GM21576 (cell line): ENCODE results near the gene SFMBT2.
"Not testable (repeated sequence)": the region's sequence is repeated elsewhere in the genome, so short reads cannot be mapped to it uniquely, and the experiment has no call there.

ENCODE experiments used
- ATAC-seq: cut with Tn5 transposase; IDR thresholded peaks from one replicate; pipeline ENCODE4 v1.9.1; 2021; ENCODE audit warnings: mild to moderate bottlenecking, moderate library complexity; ENCODE audit not compliant: unreplicated experiment

Gene SFMBT2

DNA sequence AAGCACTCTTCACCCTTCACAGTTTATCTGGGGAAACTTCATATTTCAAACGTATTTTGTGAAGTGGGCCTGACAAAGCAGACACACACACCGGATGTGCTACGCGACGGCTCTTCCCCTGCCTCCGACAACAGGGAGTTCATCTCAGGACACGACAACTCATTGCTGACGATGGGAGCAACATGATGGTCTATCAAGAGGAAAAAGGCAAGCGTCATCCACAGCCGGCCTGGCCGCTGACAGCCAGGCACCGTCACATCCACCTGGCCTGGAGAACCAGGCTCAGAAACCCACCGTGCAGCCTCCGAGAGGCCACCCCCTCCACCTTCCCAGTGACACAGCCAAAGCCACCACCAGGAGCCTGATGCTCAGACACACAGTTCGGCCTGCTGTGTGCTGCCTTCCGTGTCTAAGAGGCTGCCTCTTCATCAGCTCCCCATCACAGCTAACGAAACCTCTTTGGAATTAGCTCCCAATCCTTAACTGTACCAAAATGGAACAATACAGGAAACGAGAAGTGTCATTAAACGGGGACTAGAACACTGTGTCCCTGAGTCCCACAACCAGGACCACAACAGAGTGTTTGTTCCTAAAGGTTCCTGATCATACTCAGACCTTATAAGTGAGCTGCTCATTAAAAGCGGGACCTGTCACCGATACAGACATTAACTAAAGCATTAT lies 76.7 kb downstream of the SFMBT2 start:
- no peak for ATAC-seq

DNA sequence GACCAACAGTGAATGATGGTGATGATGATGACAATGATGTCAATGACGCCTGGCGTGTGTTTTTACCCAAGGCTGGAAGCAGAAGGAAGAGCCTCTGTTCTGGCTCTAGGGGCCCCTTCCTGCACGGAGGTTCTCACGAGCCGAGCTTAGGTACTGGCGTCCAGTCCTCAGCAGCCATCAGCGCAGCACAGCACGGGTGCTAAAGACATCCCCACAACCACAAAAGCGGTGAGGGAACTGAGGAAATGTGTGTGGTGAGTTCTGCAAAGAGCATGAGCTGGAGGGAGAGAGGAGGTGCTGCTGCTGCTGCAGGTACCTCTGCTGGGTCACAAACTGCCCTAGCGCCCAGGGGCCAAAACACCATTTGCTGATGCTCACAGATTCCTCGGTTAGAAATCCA lies 81.6 kb downstream of the SFMBT2 start:
- ATAC-seq: no peak

- ATAC-seq: no peak
These were observed 82.9 kb downstream of the SFMBT2 start for GRCh38 chr10:7327885-7328284.

DNA sequence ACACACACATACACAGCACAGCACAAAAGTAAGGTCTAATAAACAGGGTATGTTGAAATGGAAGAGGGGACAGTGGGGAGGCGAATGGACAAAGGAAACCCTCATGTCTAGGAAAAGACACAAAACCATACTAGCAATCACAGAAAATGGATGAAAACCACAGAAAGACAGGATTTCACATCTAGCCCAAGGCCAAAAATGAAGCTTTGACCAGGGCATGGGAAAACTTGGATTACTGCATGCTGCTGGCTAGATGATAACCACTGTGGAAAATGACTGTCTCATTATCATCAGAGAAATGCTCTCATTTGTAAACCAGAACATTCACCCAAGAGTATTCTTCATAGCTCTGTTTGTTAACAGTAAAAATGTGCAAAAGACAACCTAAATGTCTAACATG lies 88.2 kb downstream of the SFMBT2 start:
- ATAC-seq: no peak

DNA sequence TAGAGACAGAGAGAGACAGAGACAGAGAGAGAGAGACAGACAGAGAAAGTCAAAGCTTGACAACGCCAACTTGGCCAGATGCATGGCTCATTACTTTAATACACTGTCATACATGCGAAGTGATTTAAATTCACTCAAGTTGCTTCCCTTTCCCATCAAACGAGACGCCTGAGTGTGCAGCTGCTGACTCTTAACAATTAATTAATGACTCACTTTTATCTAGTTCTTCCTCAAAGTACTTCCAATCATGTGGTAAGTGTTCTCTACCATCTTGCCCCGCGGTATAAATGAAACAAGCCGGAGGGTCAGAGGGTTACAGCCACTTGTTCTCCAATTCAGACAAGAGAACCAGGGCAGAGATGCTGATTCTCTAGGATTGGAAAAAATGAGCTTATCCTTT lies 90.8 kb downstream of the SFMBT2 start:
- ATAC-seq: no peak

- ATAC-seq: no peak
These were observed 91.2 kb downstream of the SFMBT2 start for GRCh38 chr10:7319632-7320031.

DNA sequence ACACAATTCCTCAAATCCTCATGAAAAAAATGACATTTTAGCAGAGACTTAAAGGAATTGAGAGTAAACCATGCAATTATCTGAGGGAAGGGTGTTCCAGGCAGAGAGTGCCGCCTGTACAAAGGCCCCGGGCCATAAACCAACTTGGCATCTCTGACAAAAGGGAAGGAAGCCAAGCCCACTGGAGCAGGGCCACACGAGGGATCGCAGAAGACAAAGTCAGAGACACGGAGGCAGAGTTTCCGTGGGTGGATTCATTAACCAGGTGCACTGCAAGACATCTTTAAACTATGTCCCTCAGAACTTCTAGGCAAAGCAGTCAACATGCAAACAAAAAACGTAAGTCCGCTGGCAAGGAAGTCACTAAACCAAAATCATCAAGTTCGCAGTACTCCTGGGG lies 92.0 kb downstream of the SFMBT2 start:
- no peak for ATAC-seq

GRCh38 chr10:7317786-7318446 lies 92.9 kb downstream of the SFMBT2 start:
- ATAC-seq: no peak

DNA sequence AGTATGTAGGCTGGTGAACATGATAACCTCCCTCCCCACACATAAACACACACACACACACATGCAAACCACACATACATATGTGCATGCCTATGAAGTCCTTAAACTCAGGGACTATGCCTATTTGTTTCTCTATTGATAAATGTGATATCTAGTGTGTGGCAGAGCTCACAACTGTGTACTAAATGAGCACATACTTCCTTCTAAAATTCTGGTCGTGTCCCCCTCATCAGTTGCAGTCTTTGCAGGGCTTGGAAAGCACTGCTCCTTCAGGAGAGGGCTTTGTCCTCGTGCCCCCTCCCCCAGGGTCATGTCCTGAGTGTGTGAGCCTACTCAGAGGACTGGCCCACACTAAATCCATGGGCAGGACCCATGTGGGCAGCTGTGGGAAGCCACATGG lies 94.0 kb downstream of the SFMBT2 start:
- ATAC-seq: no peak

GRCh38 chr10:7315906-7316305 lies 94.9 kb downstream of the SFMBT2 start:
- no peak for ATAC-seq

- ATAC-seq: no peak
These were observed 96.7 kb downstream of the SFMBT2 start for GRCh38 chr10:7314170-7314569.

- ATAC-seq: no peak
These were observed 98.4 kb downstream of the SFMBT2 start for GRCh38 chr10:7312488-7312857.

- ATAC-seq: not testable (repeated sequence)
These were observed 98.9 kb downstream of the SFMBT2 start for GRCh38 chr10:7311850-7312487.

- ATAC-seq: no peak
These were observed 99.5 kb downstream of the SFMBT2 start for GRCh38 chr10:7311218-7311849.

GRCh38 chr10:7310076-7310475 lies 100.8 kb downstream of the SFMBT2 start:
- no peak for ATAC-seq

GRCh38 chr10:7308826-7309225 lies 102.0 kb downstream of the SFMBT2 start:
- ATAC-seq: no peak

DNA sequence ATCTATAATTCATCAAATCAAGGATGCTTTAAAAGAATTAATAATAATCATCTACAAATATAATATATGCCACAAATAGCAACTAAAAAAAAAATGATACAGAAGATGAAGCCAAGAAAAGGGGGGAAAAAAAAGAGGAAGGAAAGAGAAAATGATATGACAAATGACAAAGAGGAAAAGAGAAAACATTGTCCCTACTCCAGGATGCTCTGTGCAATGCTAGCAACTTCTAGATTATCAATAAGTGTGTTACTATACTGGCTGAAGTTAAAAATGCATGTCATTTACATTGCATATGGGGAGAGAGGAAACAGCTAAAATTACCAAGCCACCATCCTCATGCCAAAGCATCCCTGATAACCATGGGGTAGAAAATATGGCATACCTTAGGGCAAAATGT lies 104.2 kb downstream of the SFMBT2 start:
- no peak for ATAC-seq

DNA sequence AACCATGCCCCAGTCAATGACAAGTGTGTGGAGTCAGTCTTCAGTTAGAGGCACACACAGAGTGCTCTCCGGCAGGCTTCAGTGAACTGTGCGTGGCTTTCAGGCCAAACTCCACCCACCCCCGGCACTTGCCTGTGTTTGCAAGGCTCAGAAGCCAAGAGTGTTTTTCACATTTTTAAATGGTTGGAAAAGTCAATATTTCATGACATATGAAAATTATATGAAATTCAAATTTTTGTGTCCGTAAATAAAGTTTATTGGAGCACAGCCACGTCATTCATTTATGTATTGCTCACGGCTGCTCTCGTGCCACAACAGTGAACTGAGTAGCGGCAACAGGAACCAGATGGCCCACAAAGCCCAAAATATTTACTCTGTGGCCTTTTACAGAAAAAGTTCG lies 104.7 kb downstream of the SFMBT2 start:
- no peak for ATAC-seq

- no peak for ATAC-seq
These were observed 105.8 kb downstream of the SFMBT2 start for GRCh38 chr10:7305053-7305452.

- ATAC-seq: no peak
These were observed 106.7 kb downstream of the SFMBT2 start for GRCh38 chr10:7304110-7304509.

DNA sequence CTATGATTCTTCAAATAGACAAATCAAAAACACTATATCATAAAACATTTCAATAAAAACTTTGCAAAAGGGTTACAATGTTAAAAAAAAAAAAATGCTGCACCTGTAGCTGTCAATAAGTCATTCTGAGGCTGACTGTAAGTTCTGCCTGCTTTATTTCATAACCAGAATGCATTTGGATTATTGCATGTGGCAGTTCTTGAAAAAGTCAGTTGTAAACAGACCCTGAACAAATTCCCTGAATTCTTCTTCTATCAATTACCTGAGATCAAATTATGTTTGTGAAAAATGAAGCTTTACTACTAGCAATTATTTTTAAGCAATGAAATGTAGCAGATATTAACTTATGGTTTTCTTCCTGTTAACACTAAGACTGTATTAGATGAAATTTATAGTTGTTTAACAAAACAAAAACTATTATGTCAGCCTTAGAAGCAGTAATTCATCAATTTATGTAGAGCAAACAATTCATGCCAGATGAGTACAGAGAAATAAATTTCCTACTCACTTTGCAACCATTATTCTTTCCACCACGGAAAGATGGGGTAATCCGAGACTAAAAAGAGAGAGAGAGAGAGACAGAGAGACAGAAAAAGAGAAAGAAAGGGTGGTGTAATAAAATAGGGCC lies 107.8 kb downstream of the SFMBT2 start:
- ATAC-seq: no peak
